SHP77 (cell line): ENCODE results near the gene ATP2A3.

Source experiments
- DNase-seq, 2 experiments: peaks; one replicate each; lab custom pipeline; 2025; lab: John Stamatoyannopoulos, UW

ATP2A3 gene

DNA sequence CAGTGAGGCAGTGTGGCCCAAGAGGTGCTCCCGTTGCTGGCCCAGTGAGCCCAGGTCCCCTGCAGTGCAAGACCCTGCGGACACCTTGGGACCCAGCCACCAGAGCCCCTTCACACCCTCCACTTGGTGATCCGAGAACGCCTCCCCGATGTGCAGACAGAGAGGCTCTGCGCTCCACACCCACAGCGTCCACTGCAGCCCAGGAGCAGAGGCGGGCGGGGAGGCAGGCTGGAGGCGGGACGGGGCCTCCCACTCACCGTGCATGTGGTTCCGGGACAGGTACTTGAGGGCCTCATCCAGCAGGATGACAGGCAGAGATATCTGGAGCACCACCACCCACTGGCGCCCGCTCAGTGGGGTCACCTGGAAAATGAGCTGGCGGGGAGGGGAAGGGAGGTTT lies 35.8 kb downstream of the ATP2A3 start:
- no peak for DNase-seq

DNA sequence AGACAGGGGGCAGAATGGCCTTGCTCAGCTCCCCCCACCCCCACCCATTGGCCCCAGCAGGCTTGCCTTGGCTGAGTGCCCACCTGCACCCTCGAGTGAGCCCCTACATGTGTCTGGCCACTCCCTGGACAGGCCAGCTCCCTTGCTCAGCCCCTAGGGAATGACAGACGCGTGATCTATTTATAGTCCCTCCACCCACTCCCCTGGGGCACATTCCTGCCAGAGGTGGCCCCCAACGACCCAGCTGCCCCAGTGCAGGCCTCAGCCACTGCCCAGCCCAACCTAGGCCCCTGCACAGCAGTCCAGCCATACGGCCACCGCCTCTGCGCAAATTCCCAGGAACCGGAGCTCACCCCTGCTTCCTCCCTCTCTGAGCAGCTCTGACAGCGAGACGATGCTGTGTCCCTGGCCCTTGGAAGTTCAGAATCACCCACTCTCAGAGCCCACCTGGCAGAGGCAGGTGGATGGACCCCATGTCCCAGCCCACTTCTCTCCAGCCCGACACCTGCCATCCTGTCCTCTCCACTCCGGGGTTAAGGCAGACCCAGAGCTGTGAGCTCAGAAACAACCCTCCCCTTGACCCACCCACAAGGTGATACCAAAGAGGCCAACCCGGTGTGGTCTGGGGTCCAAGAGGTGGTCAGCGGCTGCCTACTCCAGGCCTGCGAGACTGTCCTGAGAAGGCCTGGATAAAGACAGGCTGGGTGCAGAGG lies 36.5 kb downstream of the ATP2A3 start:
- no peak for DNase-seq

DNA sequence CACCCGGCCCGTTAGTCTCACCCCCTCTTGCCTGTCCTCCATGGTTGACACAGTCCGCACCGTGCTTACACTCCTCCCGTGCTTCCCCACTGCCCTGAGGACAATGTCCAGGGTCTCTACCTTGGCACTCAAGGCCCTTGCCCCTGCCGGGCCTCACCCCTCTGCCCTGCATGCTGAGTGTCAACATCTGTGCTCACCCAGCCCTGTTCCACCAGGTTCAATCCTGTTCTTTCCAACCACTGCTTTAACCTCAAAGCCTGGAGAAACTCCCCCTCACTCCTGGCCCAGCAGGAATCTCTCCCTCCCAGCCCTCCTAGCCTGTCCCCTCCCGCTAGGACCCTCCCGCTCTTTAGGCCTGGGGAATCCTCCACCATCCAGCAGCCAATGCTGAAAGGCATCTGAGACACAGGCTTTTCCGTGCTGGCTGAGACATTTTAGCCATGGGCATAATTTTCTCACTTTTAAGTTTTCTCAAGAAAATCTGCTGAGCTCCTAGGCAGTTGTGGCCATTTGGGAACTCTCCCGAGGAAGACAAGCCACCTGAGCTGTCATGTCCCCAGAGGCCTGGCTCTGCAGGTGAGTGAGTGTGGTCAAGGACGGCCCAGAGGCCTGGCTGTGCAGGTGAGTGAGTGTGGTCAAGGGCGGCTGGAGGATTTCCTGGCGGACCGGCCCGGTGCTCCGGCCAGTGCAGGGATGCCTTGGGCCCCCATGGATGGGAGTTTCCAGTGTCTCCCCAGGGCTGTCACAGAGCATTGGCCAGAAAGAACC lies 37.2 kb downstream of the ATP2A3 start:
- DNase-seq: no peak

DNA sequence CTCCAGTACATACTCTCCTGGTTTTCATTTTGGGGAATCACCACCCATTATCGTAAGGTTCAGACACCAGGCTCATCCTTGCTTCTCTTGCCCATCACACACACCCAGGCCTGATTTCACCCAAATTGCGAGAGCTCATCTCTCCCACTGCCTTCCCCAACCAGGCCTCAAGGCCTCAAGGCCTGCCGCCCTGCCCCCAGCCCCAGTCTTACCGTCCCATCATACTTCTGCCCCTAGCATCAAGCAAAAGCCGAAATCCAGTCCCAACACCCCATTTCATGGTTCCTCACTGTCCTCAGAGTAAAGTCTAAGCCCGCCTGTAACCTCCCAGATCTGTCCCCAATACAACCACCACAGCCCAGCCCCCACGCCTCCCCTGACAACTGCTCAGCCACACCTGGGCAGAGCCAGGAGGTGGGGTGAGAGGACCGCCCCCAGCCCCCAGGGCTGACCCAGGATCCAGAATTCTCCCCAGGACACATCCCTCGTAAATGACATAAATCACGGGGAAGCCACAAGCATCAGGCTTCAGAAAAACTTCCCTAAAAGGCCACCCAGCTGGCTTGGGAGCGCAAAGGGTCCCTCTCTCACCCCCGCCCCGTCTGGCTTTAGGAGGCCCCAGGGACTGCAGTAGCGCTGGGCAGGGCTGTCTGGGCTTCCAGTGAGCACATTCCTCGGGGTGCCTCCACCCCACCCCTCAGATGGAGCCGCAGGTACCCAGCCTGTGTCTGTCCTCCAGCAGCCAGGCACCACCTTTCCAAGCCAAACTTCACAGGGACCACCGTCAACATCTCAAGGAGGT lies 38.4 kb downstream of the ATP2A3 start:
- DNase-seq: no peak

DNA sequence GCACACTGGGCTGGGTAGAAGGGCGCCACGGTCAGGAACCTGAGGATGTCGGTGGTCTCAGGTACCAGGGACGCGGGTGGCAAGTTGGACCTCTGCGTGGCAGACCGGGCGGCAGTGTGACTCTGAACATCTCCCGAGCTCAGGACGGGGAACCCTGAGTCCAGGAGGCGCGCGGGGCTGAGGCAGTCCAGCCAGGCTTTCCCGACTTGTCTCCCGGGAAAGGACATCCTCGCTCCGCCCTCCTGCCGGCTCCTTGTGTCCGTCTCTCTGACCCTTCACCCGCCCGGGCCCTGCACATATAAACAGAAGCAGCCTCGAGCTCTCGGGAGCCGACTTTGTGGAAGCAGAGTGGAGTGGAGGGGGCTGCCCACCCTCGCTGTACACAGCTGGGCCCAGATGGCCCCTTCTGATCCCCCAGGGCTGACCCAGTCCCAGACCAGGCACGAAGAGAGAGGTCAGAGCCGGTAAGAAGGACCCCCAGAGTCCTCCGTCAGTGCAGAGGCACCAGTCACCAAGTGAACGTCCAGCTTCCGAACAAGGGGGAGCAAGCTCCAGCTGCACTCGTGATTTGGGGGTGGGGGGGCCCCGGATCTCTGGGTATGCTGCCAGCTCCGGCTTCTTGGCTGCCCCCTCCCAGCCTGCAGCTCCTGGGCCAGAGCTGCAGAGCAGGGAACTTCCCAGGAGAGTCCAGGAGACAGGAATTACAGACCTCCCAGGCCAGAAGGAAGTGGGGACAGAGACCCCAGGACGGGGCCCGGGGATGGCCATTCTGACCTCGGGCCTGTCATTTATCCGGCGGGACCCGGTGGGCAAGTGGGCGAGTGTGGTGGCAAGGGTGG lies 39.5 kb downstream of the ATP2A3 start:
- DNase-seq: no peak

DNA sequence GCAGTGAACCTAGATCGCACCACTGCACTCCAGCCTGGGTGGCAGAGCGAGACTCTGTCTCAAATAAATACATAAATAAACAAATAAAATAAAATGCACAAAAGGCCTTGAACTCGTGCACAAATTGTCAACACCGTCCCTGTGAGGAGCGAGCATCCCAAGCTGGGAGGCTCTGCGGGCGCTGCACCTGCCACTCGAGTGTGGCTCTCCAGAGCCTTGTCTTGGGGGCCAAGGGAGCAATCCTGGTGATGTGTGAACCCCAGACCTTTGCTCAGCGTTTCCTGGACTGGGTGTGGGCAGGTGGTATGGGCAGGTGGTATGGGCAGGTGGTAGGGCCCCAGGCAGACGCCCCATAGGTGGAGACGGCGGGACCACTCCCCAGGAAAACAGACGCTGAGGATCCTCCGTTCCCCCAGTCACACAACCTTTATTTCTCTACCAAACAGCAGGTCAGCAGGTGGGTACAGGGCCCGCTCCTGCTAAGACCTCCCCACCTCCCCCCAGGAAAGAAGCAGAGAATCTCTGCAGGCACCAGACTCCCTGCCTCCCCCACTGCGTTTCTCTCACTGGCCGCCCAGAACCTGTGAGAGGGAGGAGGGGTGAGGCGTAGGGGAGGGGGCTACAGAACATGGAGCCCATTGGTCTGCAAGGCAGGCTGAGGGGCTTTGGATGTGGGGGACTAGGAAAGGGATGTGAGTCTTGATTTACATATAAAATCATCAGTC lies 40.6 kb downstream of the ATP2A3 start:
- no peak for DNase-seq

DNA sequence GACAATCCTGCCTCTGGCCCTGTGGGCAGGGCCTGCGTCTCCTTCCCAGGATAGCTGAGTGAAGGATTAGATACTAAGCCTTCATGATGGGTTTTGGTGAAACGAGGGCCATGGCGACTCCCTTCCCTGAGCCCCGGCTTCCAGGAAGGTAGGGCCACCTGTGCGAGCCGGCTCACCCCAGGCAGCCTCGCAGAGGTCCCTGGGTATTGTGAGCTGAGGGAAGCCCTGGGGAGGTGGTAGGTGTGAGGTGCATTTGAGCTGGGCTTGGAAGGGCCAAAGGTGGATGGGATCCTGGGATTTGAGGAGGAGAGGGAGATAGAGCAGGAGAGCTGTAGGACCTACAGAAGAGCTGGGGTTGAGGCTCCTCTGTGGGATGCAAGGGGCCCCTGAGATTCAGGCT lies 41.5 kb downstream of the ATP2A3 start:
- no peak for DNase-seq

DNA sequence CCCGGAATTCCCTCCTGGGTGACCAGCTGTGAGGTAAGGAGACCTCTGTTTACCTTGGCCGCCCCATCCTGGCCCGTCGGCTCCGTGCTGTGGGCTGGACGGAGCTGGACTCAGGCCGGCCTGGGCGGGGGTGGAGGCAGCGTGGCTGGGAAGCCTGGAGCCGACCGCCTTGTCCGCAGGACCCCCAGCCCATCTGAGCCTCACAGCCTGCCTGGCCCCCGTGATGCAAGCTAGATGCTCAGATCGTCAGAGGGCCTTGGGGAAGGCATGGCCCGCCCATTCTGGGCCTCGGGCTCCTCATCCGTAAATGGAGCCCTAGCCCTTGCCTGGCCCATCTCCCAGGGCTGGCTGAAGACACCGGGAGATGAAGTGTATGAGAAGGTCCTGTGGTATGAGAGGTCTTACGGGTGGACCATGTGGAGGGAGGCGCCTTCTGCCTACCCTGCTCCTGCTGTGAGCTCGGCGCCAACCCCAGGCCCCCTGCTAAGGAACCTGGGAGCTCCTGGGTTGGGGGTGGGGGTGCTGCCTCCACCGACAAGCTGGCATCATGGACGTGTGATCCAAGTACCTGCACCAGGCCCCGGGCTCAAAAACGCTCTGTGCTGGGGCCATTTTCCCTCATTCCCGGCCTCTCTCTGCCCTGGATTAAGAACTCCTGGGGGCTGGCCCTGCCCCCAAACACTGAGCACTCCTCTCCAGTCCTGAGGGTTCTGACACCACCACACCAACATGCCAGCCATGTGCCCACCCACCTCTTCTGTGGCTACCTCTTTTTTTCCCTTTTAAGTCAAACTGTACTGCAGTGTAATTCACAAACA lies 42.5 kb downstream of the ATP2A3 start:
- no peak for DNase-seq

DNA sequence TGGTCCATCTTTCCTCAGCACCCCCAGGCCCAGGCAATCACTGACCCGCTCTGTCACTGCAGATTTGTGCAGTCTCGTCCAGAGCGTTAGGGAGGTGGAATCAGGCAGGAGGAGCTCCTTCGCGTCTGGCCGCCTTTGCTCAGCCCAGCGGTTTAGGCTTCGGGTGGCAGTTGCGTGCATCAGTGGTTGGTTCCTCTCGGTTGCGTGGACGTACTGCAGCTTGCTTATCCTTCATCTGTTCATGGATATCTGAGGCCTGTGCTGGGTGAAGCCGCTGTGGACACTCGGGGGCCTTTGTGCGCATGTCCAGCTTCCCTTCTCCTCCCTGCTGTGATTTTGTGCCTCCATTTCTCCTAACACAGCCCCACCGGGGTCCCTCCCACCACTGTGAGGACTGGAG lies 43.2 kb downstream of the ATP2A3 start:
- DNase-seq: peak; percentile 27 to 54

DNA sequence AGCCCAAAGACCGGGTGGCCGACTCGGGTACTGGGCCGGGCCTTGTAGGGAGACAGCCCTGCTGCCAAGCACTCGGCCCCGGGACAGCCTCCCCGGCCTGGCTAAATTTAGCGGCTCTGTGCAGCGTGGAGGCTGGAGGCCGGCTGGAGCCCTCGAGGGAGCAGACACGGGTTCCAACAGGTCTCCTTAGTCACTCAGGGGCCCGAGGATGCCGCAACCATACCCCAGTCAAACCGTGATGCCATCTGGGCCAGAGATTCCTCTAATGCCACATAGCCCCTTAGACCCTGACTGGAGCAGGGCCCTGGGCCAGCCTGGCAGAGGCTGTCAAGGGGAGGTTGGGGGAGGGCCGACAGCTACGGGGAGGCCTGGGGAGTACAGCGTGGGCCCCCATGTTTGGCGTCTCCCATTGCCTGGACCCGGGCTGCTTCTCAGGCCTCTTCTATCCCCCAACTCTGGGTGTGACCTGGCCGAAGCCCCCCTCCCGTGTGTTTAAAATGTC lies 45.1 kb downstream of the ATP2A3 start:
- DNase-seq: no peak

DNA sequence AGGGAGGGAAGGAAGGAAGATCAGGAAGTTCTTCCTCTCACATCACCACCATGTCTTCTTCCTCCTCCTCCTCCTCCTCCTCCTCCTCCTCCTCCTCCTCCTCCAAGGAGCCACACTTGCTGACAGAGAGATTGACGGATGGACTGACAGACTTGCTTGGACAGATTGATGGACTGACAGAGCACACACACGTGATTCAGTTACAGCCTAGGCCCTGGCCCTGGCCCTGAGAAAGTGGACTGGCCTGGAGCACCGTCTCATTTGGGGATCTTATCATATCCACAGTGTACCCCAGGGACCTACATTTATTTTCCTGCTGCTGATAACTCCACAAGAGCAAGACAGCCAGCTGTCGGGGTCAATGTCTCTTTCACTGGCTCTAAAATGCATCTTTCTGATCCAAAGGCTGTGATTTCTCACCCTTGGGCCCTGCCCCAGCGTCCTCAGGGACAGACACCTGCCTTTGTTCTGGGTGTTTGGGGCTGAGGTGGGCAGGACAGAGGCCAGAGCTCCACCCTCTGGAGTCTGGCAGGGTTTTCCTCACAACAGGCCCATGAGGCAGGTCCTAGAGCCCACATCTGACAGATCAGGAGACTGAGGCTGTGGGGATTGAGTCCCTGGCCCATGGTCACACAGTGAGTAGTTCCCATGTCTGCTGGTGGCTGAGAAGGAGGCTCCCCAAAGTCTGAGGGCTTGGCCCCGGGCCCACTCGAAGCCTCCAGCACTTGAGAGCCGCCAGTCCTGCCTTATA lies 45.7 kb downstream of the ATP2A3 start:
- peak in 1 of 2 experiments; percentile 15 for DNase-seq

DNA sequence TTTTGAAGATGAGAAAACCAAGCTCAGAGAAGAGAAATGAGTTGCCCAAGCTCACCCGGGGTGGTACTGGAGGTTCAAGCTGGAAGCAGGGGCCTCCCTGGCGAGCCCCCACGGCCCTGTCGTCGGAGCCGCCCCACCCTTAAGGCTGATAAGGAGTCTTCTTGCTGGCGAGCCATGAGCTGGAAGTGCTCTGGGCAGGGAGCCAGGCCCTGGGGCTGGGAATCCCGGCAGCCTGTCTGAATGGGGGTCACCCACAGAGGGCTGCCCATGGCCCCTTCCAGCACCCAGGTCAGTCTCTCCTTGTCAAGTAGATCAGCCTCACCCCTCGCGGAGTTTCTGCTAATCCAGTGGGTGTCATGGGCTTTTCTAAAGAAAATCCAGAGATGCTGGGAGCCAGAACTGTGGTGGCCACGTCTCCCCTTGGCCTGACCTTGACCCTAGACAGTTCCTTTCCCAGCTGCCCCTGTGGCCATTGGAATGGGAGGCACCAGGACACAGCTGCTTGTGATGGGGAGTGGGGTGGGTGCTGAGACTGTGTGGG lies 46.8 kb downstream of the ATP2A3 start:
- peak in 1 of 2 experiments; percentile 45 for DNase-seq

DNA sequence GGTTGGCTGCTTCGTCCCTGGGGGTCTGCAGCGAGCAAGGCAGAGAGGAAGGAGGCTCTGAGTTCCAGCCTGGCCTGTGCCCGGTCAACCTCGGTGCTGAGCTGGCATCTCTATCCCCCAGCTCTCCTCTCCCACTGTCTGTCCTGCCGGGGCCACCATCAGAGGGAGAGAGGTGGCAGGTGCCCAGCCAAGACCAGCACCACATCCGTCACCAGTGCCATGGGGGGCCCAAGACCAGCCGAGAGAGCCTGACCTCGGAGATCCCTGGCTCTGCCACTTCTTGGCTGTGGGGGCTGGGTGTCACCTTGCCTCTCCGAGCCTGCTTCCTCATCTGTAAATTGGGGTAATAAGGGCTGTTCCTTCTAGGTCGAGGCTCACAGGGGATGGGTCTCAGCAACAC lies 47.4 kb downstream of the ATP2A3 start:
- no peak for DNase-seq

DNA sequence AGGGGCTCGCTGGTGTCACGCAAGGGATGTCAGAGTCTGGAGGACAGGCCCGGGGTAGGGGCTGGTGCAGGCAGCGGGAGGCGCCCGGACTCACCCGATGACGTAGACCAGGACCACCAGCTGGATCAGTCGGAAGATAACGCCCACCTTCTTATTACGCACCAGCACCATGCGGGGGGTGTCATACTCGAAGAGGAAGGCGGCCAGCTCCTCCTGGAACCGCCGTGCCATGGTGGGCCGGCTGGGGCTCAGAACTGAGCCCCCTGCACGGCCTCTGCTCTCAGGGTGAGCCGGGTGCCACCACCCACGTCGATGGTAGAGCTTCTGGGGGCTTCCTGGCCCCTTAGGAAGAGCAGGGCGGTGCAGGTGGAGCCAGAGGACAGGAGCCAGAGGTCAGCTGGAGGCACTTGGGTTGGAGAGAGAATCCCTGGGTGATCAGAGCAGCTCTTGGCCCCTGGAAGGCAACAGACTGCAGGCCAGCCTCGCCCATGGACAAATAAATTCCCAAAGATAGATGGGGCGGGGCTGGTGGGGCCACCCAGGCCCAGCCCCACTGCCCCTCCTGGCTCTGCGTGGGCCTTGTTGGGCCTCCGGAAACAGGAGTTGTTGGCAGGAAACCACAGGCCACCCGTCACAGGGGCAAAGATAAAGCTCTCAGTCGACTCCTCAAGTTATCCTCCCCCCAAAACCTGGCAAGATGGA lies 48.1 kb downstream of the ATP2A3 start, which contains the start of gene P2RX1:
Gene P2RX1 (minus strand): TSS at position 471 of the 702 bp plus-strand sequence. CDS start 240 bp downstream, at position 231.
- no peak for DNase-seq

DNA sequence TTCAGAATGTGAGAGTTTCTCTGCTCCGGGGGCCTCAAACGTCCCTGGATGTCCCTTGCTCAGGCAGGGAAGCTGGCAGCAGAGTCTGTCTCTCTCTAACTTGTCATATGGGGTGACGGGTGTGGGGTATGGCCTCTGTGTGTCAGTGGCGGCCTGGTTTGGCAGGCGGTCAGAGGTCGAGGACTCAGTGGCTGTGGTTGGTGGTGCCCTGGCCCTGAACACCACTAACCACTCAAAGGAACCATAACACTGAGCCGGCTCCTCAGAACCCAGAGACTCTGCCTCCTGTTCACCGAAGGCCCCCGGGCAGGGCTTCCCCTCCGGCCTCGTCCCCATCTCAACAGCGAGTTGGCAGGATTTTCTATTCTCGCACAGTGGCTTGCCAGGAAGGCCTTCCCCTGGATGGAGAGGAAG lies 48.6 kb downstream of the ATP2A3 start:
- DNase-seq: no peak

DNA sequence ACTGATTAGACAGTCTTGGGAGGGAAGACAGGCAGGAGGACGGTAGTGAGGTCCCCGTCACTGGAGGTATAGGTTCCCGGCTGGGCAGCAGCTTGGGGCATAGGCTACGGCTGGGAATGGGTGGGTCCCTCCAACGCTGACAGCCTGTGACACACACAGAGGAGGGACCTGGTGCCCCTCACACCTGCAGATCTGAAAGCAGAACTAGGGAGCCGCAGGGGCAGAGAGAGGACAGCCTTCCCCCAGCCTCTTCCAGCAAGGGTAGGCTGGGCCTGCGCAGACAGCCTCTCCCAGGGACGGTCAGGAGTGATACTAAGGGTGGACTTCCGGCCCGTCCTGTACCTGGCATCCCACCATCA lies 49.9 kb downstream of the ATP2A3 start:
- no peak for DNase-seq

DNA sequence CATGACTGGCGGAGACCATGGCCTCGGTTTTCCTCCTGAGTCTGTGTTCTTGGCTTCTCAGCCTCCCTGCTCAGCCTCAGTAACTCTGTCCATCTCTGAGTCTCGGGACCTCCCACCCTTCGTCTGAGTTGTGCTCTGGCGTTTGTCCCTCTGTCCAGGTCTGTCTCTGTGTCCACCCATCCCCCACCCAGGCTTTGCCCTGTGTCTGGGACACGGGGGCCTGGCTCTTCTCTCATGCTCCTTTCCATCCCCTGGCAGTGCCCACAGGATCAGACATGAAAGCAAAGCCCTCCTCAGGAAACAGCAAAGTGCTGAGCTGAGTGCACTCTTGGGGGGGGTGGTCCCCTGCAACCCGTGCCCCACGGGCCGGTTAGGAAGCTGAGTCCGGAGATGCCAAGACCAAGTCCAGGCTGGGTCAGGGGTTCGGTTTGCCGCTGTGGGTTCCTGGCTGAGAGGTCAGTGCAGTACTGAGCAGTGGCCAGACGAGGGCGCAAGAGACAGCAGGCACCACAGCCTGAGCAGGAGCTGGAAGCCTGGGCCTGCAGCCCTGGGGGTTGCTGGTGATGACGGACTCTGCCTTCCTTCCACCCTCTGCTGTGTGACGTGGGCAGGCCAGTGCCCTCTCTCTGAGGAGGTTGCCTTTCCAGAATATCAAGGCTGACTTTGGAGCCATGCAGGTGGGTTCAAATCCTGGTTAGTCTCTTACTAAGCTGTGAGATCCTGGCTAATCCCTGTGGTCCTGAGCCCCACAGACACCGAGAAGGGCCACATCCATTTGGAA lies 50.5 kb downstream of the ATP2A3 start:
- DNase-seq: peak; percentile 66 to 73

DNA sequence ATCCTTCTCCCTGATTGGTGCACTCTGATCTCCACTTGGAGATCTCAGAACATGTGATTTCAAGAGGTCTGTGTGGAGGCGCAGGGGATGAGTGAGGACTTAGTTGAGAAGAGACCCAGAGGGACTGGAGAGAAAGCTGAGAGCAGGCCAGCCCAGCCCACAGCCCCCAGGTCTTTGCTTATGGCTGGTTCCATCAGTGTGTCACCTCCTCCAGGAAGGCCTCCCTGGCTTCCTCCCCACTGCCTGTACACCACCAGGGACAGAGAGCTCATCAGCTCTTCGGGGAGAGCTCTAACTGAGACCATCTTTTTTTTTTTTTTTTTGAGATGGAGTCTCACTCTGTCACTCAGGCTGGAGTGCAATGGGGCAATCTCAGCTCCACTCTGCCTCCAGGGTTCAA lies 51.4 kb downstream of the ATP2A3 start:
- no peak for DNase-seq
